Fibroblast of peridontal ligament (primary cell): Measurements from ENCODE around the gene IL3.

Experiments
- DNase-seq: peaks from one replicate; pipeline ENCODE4 v3.0.0-alpha.2; 2010; ENCODE audit errors: extremely low read depth

IL3 gene

DNA sequence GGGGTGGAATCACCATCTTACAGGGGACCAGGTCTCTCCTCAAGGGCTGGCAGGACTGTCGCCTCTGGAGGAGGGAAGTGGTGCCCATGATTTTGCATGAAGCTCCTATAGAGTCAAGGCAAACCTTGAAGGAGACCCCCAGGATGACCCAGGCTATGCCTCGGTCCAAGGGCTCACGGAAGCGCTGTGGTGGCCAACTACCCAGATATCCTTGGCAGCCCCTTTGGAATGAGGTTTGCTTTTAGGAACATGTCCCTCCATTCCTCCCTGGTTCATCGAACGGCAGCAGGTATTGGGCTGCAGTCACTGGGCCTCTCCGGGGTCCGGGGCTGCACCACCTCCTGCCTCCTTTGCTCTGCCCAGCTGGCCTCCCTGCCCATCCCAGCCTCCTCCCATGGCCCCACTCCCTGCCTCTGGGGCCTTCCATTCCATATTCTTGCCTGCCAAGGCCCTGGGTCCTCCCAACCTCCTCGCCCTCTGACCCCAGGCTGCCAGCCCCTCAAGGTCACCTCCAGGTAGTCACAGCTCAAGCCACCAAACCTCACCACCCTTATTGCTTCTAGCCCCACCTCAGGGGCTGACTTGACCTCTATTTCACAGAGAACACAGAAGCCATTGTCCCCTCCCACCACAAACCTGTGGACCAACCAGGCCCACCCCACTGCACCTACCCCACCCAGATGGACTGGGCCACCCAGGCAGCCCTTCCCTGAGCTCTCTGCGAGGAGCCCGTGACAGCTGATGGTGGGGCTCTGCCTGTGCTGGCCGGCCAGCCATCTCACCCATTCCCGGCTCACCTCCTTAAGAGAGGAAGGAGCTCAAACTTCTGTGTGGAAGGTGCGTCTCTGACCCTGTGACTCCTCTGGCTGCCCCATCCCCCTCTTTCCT, 3.6 kb upstream of the IL3 start:
- DNase-seq, result no peak

DNA sequence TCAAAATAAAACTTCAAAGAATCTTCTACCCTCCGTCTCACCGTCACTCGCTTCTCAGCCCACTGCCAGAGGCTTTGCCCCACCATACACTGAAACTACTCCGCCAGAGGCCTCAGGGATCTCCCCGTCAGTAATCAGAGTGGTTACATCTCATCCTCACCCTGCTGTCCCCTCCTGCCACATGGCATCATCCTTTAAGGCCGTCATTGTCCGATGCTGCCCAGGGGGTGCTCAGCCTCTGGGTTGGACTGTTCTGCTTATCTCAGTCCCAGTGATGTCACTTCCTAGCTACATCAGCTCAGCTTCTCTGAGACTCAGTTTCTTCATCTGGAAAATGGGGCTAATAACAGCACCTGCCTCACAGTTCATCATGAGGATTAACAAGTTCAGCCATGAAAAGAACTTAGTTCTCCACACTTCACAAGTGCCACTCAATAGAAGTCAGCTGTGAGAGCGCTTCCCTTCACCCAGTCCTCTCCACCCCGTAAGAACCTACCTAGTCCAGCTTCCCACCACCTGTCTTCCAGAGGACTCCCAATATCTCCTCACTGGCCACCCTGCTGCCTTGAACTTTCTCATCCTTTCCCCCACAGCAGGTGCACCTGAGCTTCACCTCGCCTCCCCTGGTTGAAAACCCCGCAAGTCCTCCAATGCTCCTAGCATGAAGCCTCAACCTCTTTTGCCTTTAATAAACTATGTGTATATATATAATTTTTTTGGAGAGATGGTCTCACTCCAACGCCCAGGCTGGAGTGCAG, 2.8 kb upstream of the IL3 start:
- no peak for DNase-seq

DNA sequence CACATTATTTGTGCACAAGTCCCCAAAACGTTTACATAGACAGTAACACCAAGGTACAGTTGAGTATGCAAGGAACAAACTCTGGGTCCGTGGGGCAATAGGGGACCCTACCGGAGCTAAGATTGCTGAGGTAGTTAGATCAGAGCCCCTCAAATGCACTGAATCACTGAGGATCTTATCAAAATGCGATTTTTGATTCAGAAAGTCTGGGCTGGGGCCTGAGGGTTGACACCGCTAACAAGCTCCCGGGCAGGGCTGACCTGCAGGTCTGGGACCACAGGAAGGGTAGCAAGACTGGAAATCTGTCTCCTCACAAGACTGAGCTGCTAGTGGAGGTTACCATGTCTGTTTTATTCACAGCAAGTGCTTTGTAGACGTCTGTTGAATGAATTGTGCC, 1.8 kb upstream of the IL3 start:
- DNase-seq, result no peak

DNA sequence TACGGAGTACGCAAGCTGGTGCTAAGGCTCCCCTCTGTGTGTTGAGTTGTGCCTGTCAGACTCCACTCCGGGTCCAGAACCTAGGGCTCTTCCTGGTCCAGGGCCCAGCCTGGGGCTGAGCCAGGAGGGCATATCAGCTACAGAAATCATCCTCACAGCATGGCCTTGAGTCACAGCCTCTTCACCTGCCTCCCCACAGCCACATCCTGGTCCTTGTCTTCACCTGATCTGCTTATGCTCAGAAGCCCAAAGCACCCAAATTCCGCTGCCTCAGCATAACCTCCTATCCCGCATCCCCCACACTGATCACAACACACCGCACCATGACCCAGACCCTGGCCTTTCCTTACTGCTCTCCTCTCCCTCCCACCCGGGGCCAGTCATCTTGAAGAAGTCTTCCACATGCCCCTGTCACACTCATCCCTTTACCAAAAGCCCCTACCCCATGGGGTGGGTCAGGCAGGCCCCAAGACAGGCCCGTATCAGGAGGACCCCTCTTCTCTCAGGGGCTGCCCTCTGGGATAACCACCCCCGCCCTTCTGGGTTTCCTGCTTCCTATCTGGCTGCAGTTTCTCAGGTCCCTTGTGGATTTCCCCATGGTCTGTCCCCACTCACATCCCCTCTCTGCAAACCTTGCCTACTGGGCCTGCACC, 1.3 kb upstream of the IL3 start:
- DNase-seq, result no peak

DNA sequence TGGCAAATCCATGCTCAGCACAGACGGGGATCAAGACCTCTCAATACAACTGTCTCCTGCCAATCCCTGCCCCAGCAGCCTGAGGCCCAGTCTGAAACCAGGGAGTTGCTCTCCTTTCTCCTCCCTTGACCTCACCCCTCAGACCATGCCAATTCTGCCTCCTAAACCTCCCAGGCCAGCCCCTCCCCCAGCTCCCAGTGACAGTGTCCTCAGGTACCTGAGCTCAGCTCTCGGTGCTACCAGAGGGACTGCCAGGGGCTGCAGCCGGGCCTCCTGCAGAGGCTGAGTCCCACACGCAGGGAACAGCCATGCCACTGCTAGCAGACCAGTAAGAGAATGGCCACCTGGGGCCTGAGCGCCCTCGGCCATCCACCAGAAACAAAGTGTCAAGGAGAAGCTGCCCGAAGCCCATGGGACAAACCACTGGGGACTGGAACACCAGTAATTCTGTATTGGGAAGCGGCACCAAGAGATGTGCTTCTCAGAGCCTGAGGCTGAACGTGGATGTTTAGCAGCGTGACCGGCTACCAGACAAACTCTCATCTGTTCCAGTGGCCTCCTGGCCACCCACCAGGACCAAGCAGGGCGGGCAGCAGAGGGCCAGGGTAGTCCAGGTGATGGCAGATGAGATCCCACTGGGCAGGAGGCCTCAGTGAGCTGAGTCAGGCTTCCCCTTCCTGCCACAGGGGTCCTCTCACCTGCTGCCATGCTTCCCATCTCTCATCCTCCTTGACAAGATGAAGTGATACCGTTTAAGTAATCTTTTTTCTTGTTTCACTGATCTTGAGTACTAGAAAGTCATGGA, 557 bp upstream of the IL3 start:
- DNase-seq, result no peak

DNA sequence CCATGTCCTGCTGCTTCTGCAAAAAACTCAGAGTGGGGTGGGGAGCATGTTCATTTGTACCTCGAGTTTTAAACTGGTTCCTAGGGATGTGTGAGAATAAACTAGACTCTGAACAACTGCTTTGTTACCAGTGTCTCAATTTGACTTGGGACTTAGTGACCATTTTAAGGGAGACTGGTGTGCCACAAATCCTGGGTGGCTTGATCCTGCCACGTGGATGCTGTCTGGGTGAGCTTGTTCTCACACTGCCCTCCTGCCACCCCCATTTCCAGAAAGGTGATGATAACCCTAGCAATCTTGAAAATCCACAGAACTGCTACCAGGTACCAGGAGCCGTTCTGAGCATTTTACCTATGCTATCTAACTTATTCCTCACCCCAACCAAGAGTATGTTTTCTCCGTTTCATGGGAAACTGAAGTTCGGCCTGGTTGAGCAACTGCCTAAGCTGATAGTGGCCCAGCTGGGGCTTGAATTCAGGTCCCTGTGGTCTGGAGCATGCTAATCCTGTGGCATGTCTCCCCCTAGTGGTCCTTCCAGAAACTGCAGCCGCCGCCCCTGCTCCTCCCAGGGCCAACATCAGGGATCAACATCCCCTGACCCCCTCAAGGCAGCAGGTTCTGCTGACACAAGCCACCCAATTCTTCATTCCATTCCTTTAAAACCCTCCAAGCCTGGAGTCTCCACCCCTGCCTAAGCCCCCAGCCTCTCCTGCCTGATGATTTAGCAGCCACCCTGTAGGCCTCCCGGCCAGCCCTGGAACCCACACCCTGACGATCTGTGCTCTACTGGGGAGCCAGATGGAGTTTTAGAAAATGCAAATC, 2.8 kb downstream of the IL3 start:
- peak; percentile 68 for DNase-seq

DNA sequence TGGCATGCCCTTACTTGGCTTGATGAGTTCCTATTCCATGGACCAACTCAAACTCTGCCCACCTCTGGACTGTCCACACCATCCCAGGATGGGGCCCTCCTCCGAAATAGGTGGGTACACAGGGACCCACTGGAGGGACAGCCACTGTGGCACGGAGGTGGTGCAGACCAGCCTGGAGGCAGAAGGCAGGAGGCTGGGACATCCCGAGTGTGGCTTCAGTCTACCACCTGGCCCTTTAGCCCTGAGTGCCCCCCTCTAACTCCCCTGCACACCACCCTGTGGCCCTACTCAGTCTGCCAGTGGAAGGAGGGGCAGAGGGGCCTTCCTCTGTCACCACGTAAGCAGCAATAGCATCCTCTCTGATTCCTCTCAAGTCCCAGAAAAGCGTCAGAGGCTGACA, 3.7 kb downstream of the IL3 start:
- DNase-seq, result no peak

DNA sequence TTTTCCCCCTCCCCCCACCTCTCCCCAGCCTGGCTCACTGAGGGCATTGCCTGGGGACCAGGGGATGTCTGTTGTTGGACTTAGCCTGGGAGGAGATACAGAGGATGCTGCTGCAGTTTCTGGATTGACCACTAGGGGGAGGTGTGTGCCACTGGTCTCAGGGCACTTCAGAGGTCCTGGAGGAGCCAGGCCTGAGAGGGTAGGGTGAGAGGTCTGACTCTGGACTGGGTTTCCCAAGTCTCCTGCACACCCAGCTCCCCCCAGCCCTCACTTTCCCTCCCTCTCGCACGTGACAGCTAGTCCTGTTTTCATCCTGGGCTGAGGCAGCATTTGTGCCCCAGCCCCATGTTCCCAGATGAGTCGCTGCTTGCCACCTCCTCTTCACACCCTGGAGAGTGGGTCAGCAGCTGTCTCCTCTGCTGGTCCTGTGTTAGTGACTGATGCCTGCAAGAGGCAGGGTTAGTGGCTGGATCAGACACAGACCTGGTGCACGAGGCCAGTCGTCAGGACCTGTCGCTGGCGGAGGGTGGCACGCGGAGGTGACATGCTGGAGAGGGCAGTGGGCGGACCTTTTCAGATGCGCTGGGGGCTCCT, 4.4 kb downstream of the IL3 start:
- DNase-seq, result peak; percentile 72

DNA sequence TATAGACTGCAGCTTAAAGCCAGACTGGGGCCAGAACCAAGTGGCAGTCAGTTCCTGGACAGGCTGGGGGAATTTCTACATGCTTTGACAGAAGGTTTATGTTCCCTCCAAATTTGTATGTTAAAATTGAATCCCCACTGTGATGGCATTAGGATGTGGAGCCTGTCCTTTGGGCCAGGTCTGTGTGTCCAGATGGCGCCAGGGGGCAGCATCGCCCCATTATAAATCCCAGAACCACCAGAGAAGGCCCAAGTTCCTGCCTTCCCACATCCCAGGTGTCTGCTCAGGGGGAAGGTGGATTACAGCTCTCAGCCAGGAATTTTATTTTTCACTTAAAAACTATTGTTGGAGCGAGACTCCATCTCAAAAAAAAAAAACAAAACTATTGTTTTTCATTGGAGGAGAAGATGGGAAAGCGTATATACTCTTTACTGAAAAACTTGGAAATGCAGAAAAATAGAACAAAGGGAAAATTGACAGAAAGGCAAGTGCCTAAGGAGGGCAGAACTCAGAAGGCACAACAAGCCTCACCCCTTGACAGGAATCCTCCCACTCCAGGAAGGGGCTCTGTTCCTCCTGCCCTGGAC, 5.0 kb downstream of the IL3 start:
- DNase-seq, result peak; percentile 65

DNA sequence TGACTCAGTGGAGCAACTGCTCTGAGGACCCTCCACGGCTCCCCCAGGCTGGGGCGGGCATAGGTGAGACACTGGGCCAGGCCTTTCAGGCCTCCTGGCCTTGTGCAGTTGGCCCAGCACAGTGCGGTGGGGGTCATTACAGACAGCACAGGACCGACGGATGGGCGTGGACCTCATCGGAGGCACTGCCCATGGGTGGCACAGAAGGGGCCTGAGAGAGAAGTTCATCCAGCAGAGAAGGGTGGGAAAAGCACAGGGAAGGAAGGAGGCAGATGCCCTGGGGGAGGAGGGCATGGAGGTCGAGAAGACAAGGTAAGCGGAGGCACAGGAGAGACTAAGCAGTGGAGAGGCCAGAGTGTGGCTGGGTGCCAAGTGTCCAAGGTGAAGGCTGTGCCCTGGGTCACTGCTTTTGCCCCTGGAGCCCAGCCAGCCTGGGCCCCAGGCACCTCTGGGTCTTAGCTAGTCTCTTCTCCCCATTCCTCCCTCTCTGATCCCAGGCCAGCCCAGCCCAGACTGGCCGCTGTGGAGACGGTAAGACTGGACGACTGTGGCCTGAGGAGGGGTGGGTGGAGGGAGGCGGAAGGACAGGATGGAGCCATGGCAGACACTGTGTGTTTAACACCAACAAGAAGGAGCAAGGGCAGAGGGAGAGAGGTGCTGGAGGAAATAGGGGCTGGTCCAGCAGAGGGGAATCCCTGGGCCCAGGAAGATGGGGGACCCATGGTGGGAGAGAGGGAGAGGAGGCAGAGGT, 5.7 kb downstream of the IL3 start:
- no peak for DNase-seq

DNA sequence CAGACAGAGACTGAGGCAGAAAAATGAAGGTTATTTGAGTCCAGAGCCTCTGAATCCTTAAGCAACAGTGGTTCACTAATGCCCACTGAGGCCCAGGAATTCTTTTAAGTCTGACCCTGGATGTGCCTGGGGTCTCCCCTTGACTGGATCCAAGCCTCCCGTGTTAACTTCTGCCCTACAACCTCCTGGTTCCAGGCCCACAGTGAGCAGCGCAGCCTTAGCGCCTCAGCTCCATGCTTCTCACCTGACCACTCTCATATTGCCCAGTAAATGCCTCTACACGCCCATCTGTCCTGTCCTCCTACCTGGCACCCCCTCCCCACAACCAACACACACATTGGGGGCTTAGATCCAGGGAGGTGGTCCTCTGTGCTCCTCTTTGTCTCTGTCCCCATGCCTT, 6.4 kb downstream of the IL3 start:
- DNase-seq, result no peak

DNA sequence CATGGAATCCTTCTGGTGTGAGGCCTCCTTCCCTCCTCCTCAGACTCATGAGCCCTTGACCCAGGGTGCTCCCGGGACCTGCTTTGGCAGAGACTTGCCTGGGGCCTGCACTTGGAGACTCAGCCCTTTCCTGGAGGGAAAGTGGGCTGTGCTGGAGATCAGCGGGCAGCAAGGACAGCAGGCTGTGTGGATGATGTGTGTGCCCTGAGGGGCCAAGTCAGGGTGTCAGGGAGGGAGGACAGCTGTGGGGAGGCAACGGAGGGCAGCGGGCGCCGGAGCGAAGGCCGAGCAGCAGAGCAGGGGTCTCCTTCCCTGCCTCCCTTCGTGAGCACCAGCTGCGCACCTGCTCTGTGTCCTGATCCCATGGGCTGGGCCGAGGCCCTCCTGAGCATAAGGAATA, 7.0 kb downstream of the IL3 start:
- DNase-seq, result no peak

DNA sequence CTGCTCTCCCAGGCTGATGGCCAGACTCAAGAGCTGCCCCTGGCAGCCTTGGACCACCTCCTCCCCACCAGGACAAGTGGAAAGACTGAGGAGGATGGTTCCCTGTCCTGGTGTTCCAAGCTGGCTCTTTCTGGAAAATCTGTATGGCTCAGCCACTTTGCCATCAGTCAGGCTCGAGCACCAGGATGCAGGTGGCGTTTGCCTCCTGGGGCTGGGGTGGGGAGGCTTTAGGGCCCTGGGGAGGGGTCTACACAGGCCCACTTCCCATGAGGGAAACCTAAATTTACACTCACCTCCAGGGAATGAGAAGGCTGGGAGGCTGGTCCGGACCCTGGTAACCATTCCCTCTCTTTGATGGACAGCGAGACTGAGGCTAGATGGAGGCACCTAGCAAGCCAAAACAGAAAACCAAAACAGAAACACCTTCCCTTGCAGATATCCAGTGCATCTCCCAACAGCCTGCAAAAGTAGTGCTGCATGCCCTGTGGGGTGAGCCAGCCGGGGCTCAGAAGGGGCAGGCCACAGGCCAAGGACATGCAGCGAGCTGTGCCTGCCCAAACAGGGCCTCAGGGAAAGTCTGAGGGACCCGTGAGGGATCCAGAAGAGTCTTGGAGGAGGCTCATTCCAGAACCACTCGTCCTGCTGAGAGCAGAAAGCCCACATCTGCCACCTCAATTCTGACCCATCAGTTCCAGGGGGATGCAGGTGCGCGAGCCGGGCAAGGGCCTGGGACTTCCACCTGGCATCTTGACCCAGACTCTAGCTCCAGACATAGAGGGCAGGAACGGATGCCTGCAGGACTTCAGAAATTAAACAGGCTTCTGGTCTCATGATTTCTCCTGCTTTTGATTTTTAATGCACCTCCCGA, 7.7 kb downstream of the IL3 start:
- DNase-seq, result no peak

DNA sequence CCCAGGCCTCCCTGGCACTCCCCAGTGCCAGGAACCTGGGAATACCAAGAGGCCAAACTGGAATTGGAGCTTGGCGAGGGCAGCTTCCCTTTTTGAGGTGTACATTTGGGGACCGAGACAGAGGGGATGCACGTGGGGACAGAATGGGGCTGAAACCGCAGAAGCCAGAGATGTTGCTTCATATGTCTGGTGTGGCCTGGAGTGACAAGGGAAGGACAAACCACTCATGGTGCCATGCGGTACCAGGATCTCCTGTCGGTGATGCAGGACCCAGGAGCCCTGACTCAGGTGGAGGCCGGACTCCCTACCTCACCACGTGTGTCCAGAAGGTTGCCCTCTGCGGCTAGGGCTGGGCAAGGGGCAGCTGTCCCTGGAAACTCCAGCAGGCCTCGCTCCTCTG, 9.1 kb downstream of the IL3 start:
- DNase-seq, result no peak

DNA sequence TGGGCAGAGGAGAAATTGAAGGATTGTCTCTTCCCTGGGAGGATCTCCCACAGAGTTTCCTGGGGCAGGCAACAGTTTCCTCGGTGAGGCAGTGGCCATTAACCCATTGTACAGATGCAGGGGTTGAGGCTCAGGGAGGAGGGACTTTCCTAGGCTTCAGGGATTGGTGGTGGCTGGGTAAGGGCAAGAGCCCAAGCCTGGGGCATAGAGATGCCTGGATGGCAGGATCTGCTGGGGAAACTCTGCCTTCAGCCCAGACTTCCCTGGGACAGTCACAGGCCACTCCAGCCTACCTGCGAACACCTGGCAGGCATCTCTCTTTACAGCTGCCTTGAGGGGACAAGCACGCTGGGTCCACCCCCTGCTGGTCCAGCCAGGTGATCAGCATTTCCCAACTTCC, 9.5 kb downstream of the IL3 start:
- no peak for DNase-seq

DNA sequence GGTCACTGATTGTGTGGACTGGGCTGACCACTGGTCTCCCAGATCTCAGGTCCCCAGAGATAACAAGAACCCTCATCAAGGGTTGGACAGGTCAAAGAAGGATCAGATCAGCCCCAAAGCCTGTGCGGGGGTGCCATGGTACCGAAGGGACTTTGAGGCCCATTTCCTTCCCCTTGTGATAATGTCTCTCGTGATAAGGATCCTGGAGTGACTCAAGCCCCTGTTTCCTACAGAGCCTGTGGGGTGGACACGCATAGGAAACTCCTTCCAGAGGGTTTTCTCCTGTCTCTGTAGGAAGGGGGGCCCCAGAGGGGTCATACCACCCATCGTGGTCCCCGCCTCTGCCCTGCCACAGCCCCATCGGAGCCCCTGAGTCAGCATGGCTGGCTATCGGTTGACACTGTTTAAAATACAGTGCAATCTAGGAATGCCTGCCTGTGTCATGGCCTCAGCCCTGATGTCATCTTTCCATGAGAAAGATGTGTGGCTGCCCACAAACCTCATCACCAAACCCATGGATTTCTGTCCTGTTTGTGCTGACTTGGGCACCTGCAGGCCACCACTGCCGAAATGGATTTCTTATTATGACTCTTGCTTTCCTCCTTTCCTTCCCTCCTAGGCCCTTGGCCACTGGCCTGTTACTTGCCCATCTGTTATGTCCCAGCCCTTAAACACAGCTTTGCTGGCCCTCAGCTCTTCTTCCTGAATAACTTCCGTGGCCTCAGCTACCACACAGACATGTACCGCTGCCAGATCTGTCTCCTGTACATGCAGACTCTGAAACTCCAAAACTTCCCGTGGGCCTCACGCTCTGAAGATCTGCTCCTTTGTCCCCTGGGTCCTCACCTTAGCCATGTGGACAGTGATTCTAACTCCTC, 10.2 kb downstream of the IL3 start:
- DNase-seq, result peak; percentile 68

DNA sequence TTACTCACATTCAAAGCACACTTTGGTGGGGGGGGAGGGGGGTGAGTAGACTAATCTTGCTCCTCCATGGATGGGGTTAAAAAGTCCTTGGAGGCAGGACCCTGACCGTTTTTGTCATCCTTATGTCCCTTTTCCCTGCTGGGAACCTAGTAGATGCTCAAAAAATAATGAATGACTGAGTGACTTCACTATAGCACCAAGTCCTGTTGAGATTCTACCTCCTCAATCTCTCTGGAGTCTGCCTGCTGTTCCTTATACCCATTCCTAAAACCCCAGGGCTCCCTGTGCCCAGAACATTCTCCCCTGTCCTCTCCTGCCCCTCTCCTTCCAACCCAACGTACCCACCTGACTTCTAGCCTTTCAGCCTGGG, 10.9 kb downstream of the IL3 start:
- no peak for DNase-seq

DNA sequence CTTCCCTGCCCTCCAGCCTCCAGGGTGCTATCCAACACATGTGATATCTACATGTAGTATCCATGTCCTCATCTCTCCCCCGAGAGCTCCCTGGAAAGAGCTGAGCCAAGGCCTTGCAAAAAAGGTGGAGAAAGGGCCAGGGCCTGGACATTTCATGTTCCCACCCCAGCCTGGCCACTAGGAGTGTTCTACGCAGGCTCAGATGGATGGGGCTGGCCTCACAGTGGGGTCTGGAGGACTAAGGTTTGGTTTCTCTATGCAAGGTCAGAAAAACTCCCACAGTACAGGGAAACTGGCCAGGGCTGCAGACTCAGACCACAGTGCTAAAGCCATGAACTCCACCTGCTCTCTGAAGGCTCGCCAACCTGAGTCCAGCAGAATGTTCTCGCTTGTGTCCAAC, 11.6 kb downstream of the IL3 start:
- DNase-seq, result no peak
